Liver (tissue), 9 donors: Measurements from ENCODE around the gene RECQL. TPM values are rescaled to one million over a fixed set of nuclear protein-coding genes. Genes with fewer than 3 reads are reported as not detected.

Experiments
- DNase-seq: peaks from one replicate; pipeline ENCODE4 v3.0.0-alpha.2; 2017; ENCODE audit warnings: low spot score
- H3K27ac ChIP-seq, 2 donors: one replicate each; pipeline ENCODE4 v1.7.0; 2013; ENCODE audit warnings: inconsistent platforms in 2 of 2, low read length in 2 of 2, control low read depth in 1 of 2, low read depth in 1 of 2, mild to moderate bottlenecking in 1 of 2
- H3K27me3 ChIP-seq, 4 donors: one replicate each; pipeline versions ENCODE4 v1.6.1 to v1.7.0; 2013; ENCODE audit warnings: low read length in 3 of 4, inconsistent platforms in 1 of 4, mild to moderate bottlenecking in 1 of 4, moderate library complexity in 1 of 4; ENCODE audit not compliant: control insufficient read depth in 4 of 4, insufficient read depth in 4 of 4
- H3K36me3 ChIP-seq, 4 donors: one replicate each; pipeline versions ENCODE4 v1.6.1 to v1.7.0; 2013; ENCODE audit warnings: low read length in 3 of 4, mild to moderate bottlenecking in 3 of 4, low read depth in 1 of 4, moderate library complexity in 1 of 4; ENCODE audit not compliant: control insufficient read depth in 4 of 4, insufficient read depth in 3 of 4
- H3K4me1 ChIP-seq, 4 donors: one replicate each; pipeline versions ENCODE4 v1.6.1 to v1.7.0; 2013; ENCODE audit warnings: low read length in 3 of 4, mild to moderate bottlenecking in 3 of 4, moderate library complexity in 1 of 4; ENCODE audit not compliant: control insufficient read depth in 4 of 4, insufficient read depth in 4 of 4
- H3K4me3 ChIP-seq, 3 donors: one replicate each; pipeline versions ENCODE4 v1.6.1 to v1.7.0; 2013; ENCODE audit warnings: low read length in 3 of 3, control low read depth in 1 of 3, low read depth in 1 of 3, mild to moderate bottlenecking in 1 of 3
- H3K9ac ChIP-seq, 2 donors: one replicate each; pipeline ENCODE4 v1.7.0; 2013; ENCODE audit warnings: low read length in 2 of 2, mild to moderate bottlenecking in 2 of 2, moderate library complexity in 2 of 2, control low read depth in 1 of 2, low read depth in 1 of 2
- H3K9me3 ChIP-seq, 4 donors: one replicate each; pipeline versions ENCODE4 v1.6.1 to v1.7.0; 2013; ENCODE audit warnings: low read length in 3 of 4; ENCODE audit not compliant: control insufficient read depth in 4 of 4
- ATF3 ChIP-seq: IDR thresholded peaks from 2 replicates; pipeline ENCODE4 v1.6.1; 2016; ENCODE audit warnings: antibody characterized with exemption
- CTCF ChIP-seq: fragments of 150-350 bp; IDR thresholded peaks from 2 replicates; pipeline ENCODE4 v1.5.1; 2017; ENCODE audit warnings: improper control_type of control experiment, low read depth, low read length; ENCODE audit not compliant: missing input control
- EGR1 ChIP-seq, 2 donors: IDR thresholded peaks; 2 replicates each; pipeline ENCODE4 v1.6.1; 2016 to 2018; ENCODE audit warnings: antibody characterized with exemption in 2 of 2, low read depth in 2 of 2
- FOXA1 ChIP-seq: IDR thresholded peaks from 2 replicates; pipeline ENCODE4 v1.6.1; 2016; ENCODE audit warnings: antibody characterized with exemption
- FOXA2 ChIP-seq: IDR thresholded peaks from 2 replicates; pipeline ENCODE4 v1.6.1; 2016; ENCODE audit warnings: antibody characterized with exemption
- GABPA ChIP-seq, 2 donors: IDR thresholded peaks in 1 of 2; conservative IDR thresholded peaks in 1 of 2; 2 replicates each; pipeline ENCODE4 v1.6.1; 2016; ENCODE audit warnings: antibody characterized with exemption in 2 of 2, mild to moderate bottlenecking in 1 of 2, moderate library complexity in 1 of 2
- HNF4A ChIP-seq, 2 donors: conservative IDR thresholded peaks; 2 replicates each; pipeline ENCODE4 v1.6.1; 2016; ENCODE audit warnings: antibody characterized with exemption in 2 of 2, mild to moderate bottlenecking in 2 of 2
- HNF4G ChIP-seq: IDR thresholded peaks from 2 replicates; pipeline ENCODE4 v1.6.1; 2016; ENCODE audit warnings: antibody characterized with exemption
- JUND ChIP-seq, 2 donors: IDR thresholded peaks; 2 replicates each; pipeline ENCODE4 v1.6.1; 2016; ENCODE audit warnings: antibody characterized with exemption in 2 of 2
- MAX ChIP-seq: IDR thresholded peaks from 2 replicates; pipeline ENCODE4 v1.6.1; 2016; ENCODE audit warnings: antibody characterized with exemption
- NR2F2 ChIP-seq: IDR thresholded peaks from 2 replicates; pipeline ENCODE4 v1.6.1; 2016; ENCODE audit warnings: antibody characterized with exemption
- RAD21 ChIP-seq, 2 donors: IDR thresholded peaks; 2 replicates each; pipeline ENCODE4 v1.6.1; 2016; ENCODE audit warnings: antibody characterized with exemption in 2 of 2, mild to moderate bottlenecking in 2 of 2
- REST ChIP-seq: IDR thresholded peaks from 2 replicates; pipeline ENCODE4 v1.6.1; 2016; ENCODE audit warnings: antibody characterized with exemption, mild to moderate bottlenecking
- RXRA ChIP-seq, 2 donors: IDR thresholded peaks; 2 replicates each; pipeline ENCODE4 v1.6.1; 2017 to 2018; ENCODE audit warnings: antibody characterized with exemption in 2 of 2, mild to moderate bottlenecking in 1 of 2
- SP1 ChIP-seq: IDR thresholded peaks from 2 replicates; pipeline ENCODE4 v1.6.1; 2018; ENCODE audit warnings: antibody characterized with exemption, mild to moderate bottlenecking
- TAF1 ChIP-seq: conservative IDR thresholded peaks from 2 replicates; pipeline ENCODE4 v1.6.1; 2016; ENCODE audit warnings: antibody characterized with exemption, mild to moderate bottlenecking
- YY1 ChIP-seq: IDR thresholded peaks from 2 replicates; pipeline ENCODE4 v1.6.1; 2016; ENCODE audit warnings: antibody characterized with exemption, mild to moderate bottlenecking
- ZBTB33 ChIP-seq: IDR thresholded peaks from 2 replicates; pipeline ENCODE4 v1.6.1; 2016; ENCODE audit warnings: antibody characterized with exemption
- WGBS: extraction: QIAGEN DNeasy Blood & Tissue Kit; methylation state at CpG from one replicate; pipeline ENCODE4 v1.1.7; 2013; 5-methylcytosine and 5-hydroxymethylcytosine counted together
- polyA plus RNA-seq, 2 donors: library from polyadenylated mRNA; stranded (reverse) in 1 of 2; unstranded in 1 of 2; fragments of 200-250 nt in 1 of 2; fragments of >200 nt in 1 of 2; fragmentation: Nextera tagmentation in 1 of 2; extraction: Ambion mirVana in 1 of 2; gene quantifications; one replicate each; pipeline versions ENCODE4 v1.2.1 to v1.2.3, GENCODE V29; 2013 to 2015
- total RNA-seq, 2 donors: library from RNA; depleted of rRNA; stranded (reverse); fragments of >200 nt; gene quantifications; one replicate each; pipeline ENCODE4 v1.2.3, GENCODE V29; 2014
- donor health status: healthy.
- donor health status: healthy.
- donor health status: healthy.
- donor health status: healthy.
- donor health status: healthy.

RECQL gene
- total and polyA plus RNA-seq, 4 donors: 5.8 to 20.1 (median 12.0) TPM

- Histone ChIP-seq H3K9me3 (no peaks in the 10 kb centered on the region), H3K36me3 (peaks cover 0 to 46% (median 28%) of the 10 kb centered on the region in 4 donors), H3K9ac (no peak overlapping the region), H3K4me1 (no peaks in the 10 kb centered on the region), H3K4me3 (no peak overlapping the region), H3K27ac (no peak overlapping the region), H3K27me3 (no peaks in the 10 kb centered on the region)
- 95% methylated on average over 5 of the region's 5 CpGs for WGBS
- DNase-seq: no peak
- TF ChIP-seq RXRA (IDR thresholded peaks at IDR 0.05) (no peak), FOXA1 (no peak), RAD21 (IDR thresholded peaks at IDR 0.05) (no peak), JUND (IDR thresholded peaks at IDR 0.05) (no peak), HNF4A (conservative IDR thresholded peaks at IDR 0.05) (no peak), HNF4G (no peak), REST (no peak), YY1 (no peak), FOXA2 (no peak), CTCF (no peak), NR2F2 (no peak), MAX (no peak), ATF3 (no peak), GABPA (IDR thresholded peaks at IDR 0.05 in 1 of 2, conservative IDR thresholded peaks at IDR 0.05 in 1 of 2) (no peak), EGR1 (IDR thresholded peaks at IDR 0.05; ENCODE audit: low read depth in 2 of 2) (no peak), TAF1 (no peak), SP1 (no peak), ZBTB33 (no peak)
Observed at GRCh38 chr12:21538061-21538653, 36.7 kb upstream of the RECQL start.
